Raji (cell line): ENCODE results near the gene ACOT11.

ENCODE experiments used
- POLR2A ChIP-seq: IDR thresholded peaks from 2 replicates; pipeline ENCODE4 v1.6.1; 2011; ENCODE audit warnings: low read depth, low read length, control low read depth; ENCODE audit not compliant: insufficient read depth

The ACOT11 gene

DNA sequence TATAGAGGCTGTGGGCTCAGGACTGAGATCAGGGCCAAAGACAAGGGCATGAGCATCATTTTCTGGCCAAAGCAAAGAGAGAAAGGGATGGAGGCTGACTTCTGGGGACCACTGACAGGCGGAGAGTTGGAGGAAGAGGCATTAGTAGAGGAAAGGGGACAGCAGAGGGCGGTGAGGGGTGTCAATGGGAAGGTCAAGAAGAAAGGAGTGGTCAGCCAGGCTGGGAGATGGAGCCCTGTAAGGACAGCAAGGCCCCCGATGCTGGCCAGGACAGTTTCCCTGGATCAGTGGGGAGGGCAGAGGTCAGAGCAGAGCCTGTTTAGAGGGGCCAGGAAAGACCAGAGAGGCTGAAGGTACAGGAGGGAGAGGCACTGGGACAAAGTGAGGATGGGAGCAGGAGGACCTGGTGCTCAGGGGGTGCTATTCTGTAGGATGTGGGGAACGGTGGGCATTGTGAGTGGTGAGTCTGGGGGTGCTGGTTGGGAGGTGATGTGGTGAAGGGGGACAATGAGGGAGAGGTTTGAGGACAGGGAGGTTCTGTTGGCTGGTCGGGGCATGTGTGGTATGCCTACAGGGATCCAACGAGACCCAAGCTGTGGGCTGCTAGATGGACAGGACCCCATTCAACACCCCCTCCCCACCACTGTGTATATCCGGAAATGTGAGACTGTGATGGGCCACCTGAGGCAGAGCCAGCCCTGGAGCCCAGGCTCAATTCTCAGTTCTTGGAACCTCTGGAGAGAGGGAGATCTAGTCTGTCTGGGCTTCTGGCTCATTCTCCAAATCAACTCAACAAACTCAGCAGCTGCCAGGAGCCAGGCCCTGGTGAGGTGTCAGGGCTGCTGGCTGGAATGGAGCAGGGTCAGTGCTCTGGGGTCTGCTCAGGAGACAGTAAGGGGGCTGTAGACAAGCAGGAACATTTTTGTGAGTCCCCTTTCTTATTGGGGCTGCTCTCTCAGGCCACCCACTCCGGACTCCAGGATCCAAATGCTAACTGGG is 76.7 kb downstream of the ACOT11 start:
- no peak for TF ChIP-seq POLR2A

DNA sequence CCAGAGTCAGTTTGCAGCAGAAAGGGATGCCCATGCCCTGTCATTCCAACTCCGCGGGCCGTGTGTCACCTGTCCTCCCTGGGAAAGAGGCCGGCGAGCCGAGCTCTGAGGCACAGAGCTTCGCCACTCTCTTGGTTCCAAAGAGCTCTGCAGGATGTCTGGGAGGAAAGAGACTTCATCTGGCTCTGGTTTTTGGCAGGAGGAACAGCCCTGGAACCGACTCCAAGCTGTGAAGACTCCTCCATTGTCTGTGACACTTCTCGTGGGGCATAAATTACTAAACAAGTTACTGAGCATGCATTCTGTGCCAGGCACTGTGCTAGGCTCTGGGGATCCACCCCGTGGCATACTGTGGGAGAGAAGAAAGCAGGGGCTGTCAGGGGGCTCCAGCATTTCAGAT is 79.2 kb downstream of the ACOT11 start:
- TF ChIP-seq POLR2A, result no peak

DNA sequence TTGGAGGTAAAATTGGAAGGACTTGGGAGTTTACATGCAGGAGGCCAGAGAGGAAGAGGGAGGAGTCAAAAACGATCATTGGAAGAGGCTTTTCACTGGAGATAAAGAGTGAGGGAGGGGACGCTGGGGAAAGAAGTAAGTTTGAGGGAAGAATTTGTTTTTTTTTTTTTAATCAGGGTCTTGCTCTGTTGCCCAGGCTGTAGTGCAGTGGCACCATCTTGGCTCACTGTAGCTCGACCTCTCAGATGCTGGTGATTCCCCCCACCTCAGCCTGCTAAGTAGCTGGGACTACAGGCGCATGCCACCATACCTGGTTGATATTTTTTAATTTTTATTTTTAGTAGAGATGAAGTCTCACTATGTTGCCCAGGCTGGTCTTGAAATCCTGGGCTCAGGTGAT is 92.3 kb downstream of the ACOT11 start:
- TF ChIP-seq POLR2A, result no peak

DNA sequence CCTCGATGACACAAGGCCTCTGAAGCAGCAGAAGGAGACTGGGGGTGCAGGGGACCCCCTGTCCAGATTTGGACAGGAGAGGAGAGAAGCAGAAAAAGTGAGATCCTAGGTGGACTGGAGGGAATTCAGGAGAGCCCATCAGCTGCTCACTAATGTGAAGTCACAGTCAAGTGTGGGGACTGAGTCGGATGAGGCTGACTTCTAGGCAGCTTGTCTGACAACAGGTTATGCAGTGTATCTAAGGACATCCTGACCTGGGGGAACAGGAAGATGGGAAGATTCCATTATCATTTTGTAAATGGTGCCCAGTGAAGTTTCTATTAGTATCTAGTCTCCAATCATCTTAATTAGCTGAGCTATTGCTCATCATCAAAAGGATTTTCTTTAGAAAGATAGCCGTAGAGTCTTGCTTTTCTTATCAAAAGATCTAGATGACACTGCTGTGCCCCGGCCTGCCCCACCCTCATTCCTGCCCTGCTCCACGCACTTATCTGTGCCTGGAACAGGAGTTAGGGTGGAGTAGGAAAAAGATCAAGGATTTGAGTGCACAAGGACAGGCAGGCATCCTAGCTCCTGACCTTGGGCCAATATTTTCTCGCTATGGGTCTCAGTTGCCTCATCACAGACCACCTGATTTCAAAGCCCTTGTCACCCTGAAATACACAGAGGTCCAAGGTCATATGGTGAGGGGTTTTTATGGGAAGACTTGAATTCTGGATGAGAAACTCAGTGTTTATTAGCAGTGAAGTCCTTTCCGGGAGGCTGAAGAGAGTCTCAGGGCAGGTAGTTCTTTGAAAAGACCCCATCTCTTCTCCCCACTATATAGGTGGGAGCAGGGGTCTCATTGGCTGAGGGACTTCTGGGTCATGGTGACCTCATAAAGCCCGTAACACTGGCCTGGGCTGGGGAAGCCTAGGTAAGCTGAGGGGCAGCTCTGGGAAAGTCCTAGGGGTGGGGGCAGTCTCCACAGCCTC is 93.1 kb downstream of the ACOT11 start, which contains the start of gene MROH7:
Gene MROH7 (plus strand): TSS at position 924 of the 974 bp plus-strand sequence. CDS start 11,141 bp downstream, outside the sequence.
- TF ChIP-seq POLR2A, result no peak

DNA sequence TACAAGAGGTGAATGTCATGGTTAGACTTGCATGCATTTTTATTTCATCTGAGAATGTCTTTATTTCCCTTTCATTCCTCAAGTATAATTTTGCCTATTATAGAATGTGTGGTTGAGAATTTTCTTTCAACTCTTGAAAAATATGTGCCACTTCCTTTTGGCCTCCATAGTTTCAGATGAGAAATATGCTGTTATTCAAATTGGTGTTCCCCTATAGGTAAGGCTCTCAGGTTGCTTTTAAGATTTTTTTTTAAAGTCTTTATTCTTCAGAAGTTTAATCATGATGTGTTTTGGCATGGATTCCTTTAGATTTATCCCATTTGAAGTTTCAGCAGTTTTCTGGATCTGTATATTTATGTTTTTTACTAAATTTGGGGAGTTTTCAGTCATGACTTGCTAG is 95.7 kb downstream of the ACOT11 start:
- TF ChIP-seq POLR2A, result no peak

DNA sequence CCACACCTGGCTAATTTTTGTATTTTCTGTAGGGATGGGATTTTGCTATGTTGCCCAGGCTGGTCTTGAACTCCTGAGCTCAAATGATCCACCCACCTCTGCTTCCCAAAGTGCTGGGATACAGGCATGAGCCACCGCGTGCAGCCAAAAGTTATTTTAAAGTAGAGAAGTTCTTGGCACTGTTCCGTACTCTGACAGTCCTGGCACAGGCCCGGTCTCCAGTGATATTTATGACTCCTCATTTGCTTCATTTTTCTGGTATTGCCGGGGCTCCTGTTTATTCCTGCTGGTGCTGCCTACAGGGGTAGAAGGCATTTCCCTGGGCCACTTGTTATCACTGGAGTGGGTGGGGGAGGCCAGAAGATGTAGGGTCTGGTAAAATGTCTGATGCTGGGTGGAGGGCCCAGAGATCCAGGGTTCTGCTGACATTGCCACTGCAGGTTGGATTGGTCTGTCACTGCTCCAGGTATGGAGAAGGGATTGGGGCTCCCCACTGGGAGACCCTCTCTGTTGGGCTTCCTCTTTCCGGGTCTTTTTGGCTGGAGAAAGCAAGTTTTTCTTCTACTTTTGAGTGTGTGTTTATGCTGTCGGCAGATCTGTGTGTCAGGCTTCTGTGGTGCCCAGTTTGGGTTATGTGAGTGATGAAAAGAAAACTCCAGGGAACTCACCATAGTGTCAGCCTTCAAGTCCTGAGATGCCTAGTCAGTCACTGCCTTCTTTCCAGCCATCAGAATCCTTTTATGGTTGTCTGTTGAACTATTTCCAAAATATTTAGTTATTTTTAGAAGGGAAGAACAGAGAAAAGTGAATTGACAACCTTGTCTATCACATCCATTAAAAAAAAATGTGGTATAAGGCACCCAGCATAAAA is 98.0 kb downstream of the ACOT11 start:
- no peak for TF ChIP-seq POLR2A

DNA sequence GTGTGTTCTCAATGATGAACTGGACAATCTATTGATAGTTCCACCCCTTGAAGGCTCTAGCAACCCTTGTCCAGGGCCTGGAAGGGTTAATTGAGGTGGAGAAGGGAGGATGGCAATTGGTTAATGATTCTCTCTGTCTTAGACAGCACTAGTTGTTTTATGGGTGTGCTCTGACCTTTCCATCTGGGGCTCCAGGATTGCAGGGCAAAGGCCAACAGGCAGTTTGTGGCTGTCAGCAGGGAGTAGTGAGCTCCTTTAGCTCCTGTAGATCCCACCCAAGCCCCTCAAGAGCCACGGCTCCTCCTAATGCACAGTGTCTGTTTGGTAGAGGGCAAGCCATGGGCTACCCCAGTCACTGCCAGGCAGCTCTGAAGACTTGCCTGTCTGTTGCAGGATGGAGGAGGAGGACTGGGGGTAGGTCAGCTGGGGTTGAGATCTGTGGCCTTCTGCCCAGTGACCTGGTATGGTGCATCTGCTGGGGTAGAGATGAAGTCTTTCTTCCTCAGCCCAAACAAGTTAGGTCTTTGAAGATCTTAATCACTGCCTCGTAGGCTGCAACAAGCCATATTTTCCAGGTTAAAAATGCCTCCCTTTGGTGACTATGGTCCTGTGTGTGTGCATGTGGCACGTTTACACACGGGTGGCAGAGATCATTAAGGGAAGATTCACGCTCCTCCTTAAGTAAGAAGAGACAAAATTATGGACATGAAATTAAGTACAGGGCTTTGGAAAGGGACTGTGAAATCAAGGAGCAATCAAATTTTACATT is 101.3 kb downstream of the ACOT11 start:
- no peak for TF ChIP-seq POLR2A

DNA sequence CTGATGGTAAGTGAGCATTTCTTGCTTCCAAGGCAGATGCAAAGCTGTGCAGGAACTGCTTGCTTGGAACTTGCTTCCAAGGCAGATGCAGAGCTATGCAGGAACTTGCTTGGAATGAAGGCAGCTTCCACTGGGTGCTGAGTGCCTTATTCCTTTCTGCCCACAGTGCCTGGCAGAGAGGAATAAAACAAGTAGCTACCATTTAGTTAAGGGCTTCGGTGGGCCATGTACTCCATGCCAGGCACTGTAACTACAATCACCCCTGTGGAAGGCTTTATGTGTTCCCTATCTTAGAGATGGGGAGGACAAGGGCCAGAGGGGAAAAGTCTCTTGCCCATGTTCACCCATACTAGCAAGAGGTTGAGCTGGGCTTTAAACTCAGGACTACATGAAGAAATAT is 101.9 kb downstream of the ACOT11 start:
- no peak for TF ChIP-seq POLR2A

DNA sequence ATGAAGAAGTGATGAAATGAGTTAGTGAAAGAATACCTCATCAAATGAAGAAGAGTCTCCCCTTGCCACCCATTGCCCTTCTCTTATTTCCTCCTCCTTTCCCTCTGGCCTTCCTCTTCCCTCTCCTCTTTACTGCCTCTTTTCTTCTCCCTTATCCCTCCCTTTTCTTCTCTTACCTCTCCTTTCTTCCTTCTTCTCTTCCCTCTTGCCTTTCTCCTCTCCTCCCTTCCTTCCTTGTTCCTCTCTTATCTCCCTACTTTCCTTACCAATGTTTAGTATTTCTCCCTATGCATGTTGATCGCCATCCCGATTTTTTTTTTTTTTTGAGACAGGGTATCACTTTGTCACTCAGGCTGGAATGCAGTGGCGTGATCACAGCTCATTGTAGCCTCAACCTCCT is 102.4 kb downstream of the ACOT11 start:
- no peak for TF ChIP-seq POLR2A

DNA sequence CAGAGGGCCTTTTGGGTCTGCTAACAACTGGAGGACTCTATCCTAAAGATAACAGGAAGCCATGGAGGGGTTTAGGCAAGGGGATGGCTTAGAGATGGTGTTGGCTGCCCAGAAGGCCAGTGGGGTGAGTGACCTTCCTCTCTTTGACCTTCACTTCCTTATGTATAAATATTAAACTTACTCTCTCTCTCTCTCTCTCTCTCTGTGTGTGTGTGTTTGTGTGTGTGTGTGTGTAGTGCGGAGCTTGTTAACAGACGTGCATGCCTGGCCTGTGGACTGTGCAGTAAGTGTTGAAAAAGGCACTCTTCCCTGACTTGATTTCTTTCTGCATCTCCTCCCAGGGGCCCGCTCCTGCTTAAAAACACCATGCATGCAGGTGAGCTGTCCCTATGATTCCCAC is 103.6 kb downstream of the ACOT11 start:
- no peak for TF ChIP-seq POLR2A

DNA sequence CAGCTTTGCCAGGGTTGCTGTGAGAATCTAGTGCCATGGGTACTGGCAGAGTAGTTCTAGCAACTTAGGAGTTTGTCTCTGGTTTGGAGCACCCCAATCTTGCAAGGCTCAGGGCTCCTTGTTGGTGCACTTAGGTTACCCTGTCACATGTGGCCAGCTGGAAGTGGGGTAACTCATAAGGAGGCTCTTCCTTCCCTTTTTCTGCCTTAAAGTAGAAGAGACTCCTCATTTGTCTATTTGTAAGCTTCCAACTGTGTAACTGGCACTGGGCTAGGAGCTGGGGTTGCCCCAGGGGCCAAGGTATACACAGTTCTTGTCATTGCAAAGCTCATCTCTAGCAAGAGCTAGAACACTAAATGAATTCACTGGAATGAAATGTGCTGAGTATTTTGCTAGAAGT is 104.1 kb downstream of the ACOT11 start:
- TF ChIP-seq POLR2A, result no peak

DNA sequence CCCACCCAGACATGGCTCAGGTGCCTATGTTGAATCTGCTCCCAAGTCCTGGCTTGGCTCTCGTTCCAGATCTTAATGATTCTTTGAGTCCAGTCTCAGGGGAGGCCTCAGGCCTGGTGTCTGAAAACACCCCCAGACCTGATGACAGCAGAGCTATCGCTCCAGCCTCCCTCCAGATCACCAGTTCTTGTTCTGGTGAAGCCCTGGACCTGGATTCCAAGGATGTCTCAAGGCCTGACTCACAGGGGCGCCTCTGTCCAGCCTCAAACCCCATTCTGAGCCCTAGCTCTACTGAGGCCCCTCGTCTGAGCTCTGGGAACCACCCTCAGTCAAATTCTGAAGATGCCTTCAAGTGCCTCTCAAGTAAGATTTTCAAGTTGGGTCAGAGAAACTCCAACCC is 105.0 kb downstream of the ACOT11 start:
- TF ChIP-seq POLR2A, result no peak

DNA sequence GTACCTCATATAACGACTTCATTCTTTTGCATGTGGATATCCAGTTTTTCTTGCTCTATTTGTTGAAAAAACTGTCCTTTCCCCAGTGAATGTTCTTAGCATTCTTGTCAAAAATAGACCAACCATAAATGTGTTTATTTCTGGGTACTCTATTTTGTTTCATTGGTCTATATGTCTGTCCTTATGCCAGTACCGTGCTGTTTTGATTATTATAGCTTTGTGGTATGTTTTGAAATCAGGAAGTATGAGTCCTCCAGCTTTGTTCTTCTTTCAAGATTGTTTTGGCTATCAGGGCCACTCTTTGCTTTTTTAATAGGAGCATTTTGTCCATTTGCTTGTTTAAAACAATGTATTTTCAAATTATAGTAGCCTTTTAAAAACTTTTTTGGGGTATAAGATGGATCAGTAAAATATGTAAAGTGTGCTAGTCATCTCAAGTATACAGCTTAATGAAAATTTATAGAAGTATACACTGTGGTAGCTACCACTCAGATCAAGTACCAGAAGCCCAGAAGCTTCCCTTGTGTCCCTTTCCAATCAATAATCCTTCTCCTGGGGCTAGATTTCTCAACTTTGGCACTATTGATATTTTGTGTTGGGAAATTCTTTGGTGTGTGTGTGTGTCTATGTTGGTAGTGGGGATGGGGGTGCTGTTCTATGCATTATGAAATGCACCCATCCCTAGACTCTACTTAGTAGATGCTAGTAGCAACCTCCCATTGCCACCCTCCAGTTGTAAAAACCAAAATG is 110.3 kb downstream of the ACOT11 start:
- no peak for TF ChIP-seq POLR2A
